B cell (primary cell): ENCODE data around the gene RGS6. TPM values are rescaled to one million over a fixed set of nuclear protein-coding genes. Genes with fewer than 3 reads are reported as not detected.

Experiments
- ATAC-seq: fragments of 200-7000 bp; cut with Tn5 transposase; one replicate; pipeline ENCODE4 v1.10.0; 2021; ENCODE audit warnings: low read depth, mild to moderate bottlenecking, moderate number of reproducible peaks, moderate library complexity
- CTCF ChIA-PET: fragments of 350-600 bp; sonication (Branson Sonifier 250); formaldehyde crosslinking; loops from one replicate; lab custom pipeline; 2021; ENCODE audit warnings: antibody characterized with exemption, inconsistent platforms; lab: Charles Lee
- POLR2A ChIA-PET: fragments of 350-600 bp; sonication (Branson Sonifier 250); formaldehyde crosslinking; loops from one replicate; lab custom pipeline; 2021; ENCODE audit warnings: antibody characterized with exemption; lab: Charles Lee
- DNase-seq: peaks from one replicate; pipeline ENCODE4 v3.0.0; 2013
- H2AFZ ChIP-seq: 2 replicates; pipeline ENCODE4 v1.6.1; 2012; ENCODE audit warnings: mild to moderate bottlenecking, low read depth, low read length; ENCODE audit not compliant: insufficient read depth, poor library complexity, severe bottlenecking
- H3K27ac ChIP-seq, 2 donors: 1 replicate in 1 of 2; 2 replicates in 1 of 2; pipeline ENCODE4 v1.5.1; 2012 to 2013; ENCODE audit warnings: low read length in 2 of 2, mild to moderate bottlenecking in 2 of 2, moderate library complexity in 1 of 2
- H3K27me3 ChIP-seq, 4 experiments: fragments of 200-600 bp in 1 of 4; sonication (generic) in 1 of 4; replicated peaks in 1 of 4; 1 replicate in 2 of 4; 2 replicates in 2 of 4; pipeline versions ENCODE4 v1.6.1 to v1.7.0; 2013 to 2016; ENCODE audit warnings: low read length in 3 of 4, mild to moderate bottlenecking in 2 of 4, mixed read lengths in 1 of 4, moderate library complexity in 1 of 4; ENCODE audit not compliant: insufficient read depth in 4 of 4, control insufficient read depth in 3 of 4; ENCODE audit errors: control extremely low read depth in 1 of 4
- H3K36me3 ChIP-seq, 2 experiments: replicated peaks in 1 of 2; 1 replicate in 1 of 2; 2 replicates in 1 of 2; pipeline versions ENCODE4 v1.6.1 to v1.7.1; 2013; ENCODE audit warnings: low read length in 1 of 2; ENCODE audit not compliant: insufficient read depth in 2 of 2, control insufficient read depth in 1 of 2; ENCODE audit errors: control extremely low read depth in 1 of 2, extremely low read depth in 1 of 2
- H3K4me1 ChIP-seq, 2 donors: fragments of 200-600 bp in 1 of 2; sonication (generic) in 1 of 2; 1 replicate in 1 of 2; 2 replicates in 1 of 2; pipeline versions ENCODE4 v1.5.1 to v1.6.1; 2013 to 2017; ENCODE audit warnings: low read length in 2 of 2; ENCODE audit not compliant: control insufficient read depth in 2 of 2, insufficient read depth in 2 of 2
- H3K4me2 ChIP-seq: replicated peaks from 2 replicates; pipeline ENCODE3; 2012; ENCODE audit warnings: mild to moderate bottlenecking, low read depth, low read length; ENCODE audit not compliant: poor library complexity, severe bottlenecking
- H3K4me3 ChIP-seq, 5 experiments: fragments of 200-600 bp in 1 of 5; sonication (generic) in 1 of 5; 1 replicate in 3 of 5; 2 replicates in 2 of 5; pipeline versions ENCODE4 v1.5.1 to v1.7.0; 2011 to 2016; ENCODE audit warnings: low read length in 4 of 5, mild to moderate bottlenecking in 4 of 5, low read depth in 2 of 5, control low read depth in 1 of 5, moderate library complexity in 1 of 5; ENCODE audit not compliant: insufficient read depth in 1 of 5; ENCODE audit errors: control extremely low read depth in 1 of 5, extremely low read depth in 1 of 5
- H3K79me2 ChIP-seq: fragments of 200-600 bp; sonication (generic); one replicate; pipeline ENCODE4 v1.6.0; 2016; ENCODE audit warnings: low read length; ENCODE audit not compliant: control insufficient read depth, insufficient read depth
- H3K9ac ChIP-seq: fragments of 200-600 bp; sonication (generic); 2 replicates; pipeline ENCODE4 v1.6.1; 2017; ENCODE audit warnings: mild to moderate bottlenecking, low read length, moderate library complexity
- H3K9me3 ChIP-seq, 3 donors: one replicate each; pipeline versions ENCODE4 v1.6.1 to v1.7.1; 2013; ENCODE audit warnings: low read length in 2 of 3; ENCODE audit not compliant: control insufficient read depth in 2 of 3, insufficient read depth in 1 of 3; ENCODE audit errors: control extremely low read depth in 1 of 3
- H4K20me1 ChIP-seq: 2 replicates; pipeline ENCODE4 v1.6.0; 2012; ENCODE audit warnings: mild to moderate bottlenecking, low read length; ENCODE audit not compliant: insufficient read depth, control insufficient read depth, poor library complexity, severe bottlenecking
- H3K27ac Mint-ChIP-seq: one replicate; pipeline ENCODE4 v1.8.0; 2021; ENCODE audit warnings: mixed read lengths
- H3K27me3 Mint-ChIP-seq: one replicate; pipeline ENCODE4 v1.8.0; 2021; ENCODE audit warnings: mixed read lengths
- H3K4me1 Mint-ChIP-seq: one replicate; pipeline ENCODE4 v1.8.0; 2021; ENCODE audit warnings: mixed read lengths
- H3K4me3 Mint-ChIP-seq: one replicate; pipeline ENCODE4 v1.8.0; 2021; ENCODE audit warnings: mixed read lengths
- H3K9me3 Mint-ChIP-seq: one replicate; pipeline ENCODE4 v1.8.0; 2022; ENCODE audit warnings: mixed read lengths; ENCODE audit not compliant: insufficient read depth
- EZH2 ChIP-seq: IDR thresholded peaks from 2 replicates; pipeline ENCODE4 v1.6.1; 2012; ENCODE audit warnings: borderline replicate concordance, low read depth, mild to moderate bottlenecking, moderate library complexity, low read length; ENCODE audit not compliant: insufficient read depth, poor library complexity, severe bottlenecking
- WGBS: methylation state at CpG from one replicate; pipeline ENCODE4 v1.1.5; 2013; ENCODE audit warnings: missing lambda C conversion rate; ENCODE audit not compliant: insufficient coverage; 5-methylcytosine and 5-hydroxymethylcytosine counted together
- intact Hi-C: fragments of 100-400 bp; cut with micrococcal nuclease; formaldehyde crosslinking; loops from one replicate; pipeline ENCODE4 v1.10.0; 2022
- polyA plus RNA-seq: library from polyadenylated mRNA; depleted of rRNA; stranded (reverse); fragments of >200 nt; gene quantifications from 2 replicates; pipeline ENCODE4 v1.2.3, GENCODE V29; 2012
- total RNA-seq, 2 donors: library from RNA; stranded (reverse); fragments of 120-200 nt in 1 of 2; gene quantifications; 1 replicate in 1 of 2; 2 replicates in 1 of 2; pipeline versions ENCODE4 v1.2.3 to v1.2.4, GENCODE V29; 2013 to 2022
- TF ChIP-seq, protein P1 (sequence below): fragments of 200-600 bp; IDR thresholded peaks from one replicate; pipeline ENCODE4 v1.8.0; 2022; ENCODE audit warnings: antibody characterized with exemption, mild to moderate bottlenecking

RGS6 gene
- total and polyA plus RNA-seq, 2 donors (not counting 1 experiment from before 2014, with no cell fraction given): 0.07 TPM; not detected in 1

DNA sequence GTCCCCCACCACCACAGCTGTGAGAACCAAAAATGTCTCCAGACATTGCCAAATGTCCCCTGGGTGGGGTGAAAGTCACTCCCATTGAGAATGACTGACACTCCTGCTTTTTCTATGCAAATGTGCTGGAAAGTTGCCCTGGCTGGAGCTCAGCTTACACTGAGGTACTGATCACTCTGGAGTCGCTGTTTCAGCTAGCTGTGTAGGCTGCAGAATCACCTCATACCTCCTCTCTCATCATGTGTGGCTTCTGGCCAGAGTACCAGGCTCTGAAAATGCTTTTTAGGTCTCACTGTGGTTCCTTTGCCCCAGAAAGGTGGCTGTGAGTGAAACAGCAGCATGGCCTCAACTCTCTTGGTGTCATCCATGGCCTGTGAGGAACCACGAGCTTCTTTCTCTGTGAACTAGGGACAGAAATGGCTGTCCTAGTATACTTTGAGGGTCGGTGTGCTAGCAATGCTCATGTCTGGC, 547.3 kb downstream of the RGS6 start:
- no peaks in the 10 kb centered on the region for H3K79me2 ChIP-seq
- no peak overlapping the region for H3K4me2 ChIP-seq
- H4K20me1 ChIP-seq: no peaks in the 10 kb centered on the region
- H2AFZ ChIP-seq: peak overlapping the region; percentile 32
- Mint-ChIP-seq H3K4me1 (peaks cover 49% of the 10 kb centered on the region), H3K27ac (no peak overlapping the region), H3K4me3 (no peak overlapping the region), H3K9me3 (no peaks in the 10 kb centered on the region), H3K27me3 (no peaks in the 10 kb centered on the region)
- no peak overlapping the region for H3K9ac ChIP-seq
- H3K36me3 ChIP-seq: no peaks in the 10 kb centered on the region
- no peak for DNase-seq
- CTCF ChIA-PET: no interaction called here
- no peak overlapping the region for H3K4me3 ChIP-seq
- no peaks in the 10 kb centered on the region for H3K27me3 ChIP-seq
- H3K4me1 ChIP-seq: peaks cover 32 to 34% of the 10 kb centered on the region in 2 donors
- no peak for TF ChIP-seq EZH2
- TF ChIP-seq, protein P1, sequence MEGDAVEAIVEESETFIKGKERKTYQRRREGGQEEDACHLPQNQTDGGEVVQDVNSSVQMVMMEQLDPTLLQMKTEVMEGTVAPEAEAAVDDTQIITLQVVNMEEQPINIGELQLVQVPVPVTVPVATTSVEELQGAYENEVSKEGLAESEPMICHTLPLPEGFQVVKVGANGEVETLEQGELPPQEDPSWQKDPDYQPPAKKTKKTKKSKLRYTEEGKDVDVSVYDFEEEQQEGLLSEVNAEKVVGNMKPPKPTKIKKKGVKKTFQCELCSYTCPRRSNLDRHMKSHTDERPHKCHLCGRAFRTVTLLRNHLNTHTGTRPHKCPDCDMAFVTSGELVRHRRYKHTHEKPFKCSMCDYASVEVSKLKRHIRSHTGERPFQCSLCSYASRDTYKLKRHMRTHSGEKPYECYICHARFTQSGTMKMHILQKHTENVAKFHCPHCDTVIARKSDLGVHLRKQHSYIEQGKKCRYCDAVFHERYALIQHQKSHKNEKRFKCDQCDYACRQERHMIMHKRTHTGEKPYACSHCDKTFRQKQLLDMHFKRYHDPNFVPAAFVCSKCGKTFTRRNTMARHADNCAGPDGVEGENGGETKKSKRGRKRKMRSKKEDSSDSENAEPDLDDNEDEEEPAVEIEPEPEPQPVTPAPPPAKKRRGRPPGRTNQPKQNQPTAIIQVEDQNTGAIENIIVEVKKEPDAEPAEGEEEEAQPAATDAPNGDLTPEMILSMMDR: no peak
- intact Hi-C loops: no loop called here
- WGBS: 75% methylated on average over 3 of the region's 3 CpGs
- H3K27ac ChIP-seq: no peak overlapping the region
- no peak for ATAC-seq
- peaks cover 0 to 4% (median 3%) of the 10 kb centered on the region in 3 donors for H3K9me3 ChIP-seq
- POLR2A ChIA-PET: no interaction called here

DNA sequence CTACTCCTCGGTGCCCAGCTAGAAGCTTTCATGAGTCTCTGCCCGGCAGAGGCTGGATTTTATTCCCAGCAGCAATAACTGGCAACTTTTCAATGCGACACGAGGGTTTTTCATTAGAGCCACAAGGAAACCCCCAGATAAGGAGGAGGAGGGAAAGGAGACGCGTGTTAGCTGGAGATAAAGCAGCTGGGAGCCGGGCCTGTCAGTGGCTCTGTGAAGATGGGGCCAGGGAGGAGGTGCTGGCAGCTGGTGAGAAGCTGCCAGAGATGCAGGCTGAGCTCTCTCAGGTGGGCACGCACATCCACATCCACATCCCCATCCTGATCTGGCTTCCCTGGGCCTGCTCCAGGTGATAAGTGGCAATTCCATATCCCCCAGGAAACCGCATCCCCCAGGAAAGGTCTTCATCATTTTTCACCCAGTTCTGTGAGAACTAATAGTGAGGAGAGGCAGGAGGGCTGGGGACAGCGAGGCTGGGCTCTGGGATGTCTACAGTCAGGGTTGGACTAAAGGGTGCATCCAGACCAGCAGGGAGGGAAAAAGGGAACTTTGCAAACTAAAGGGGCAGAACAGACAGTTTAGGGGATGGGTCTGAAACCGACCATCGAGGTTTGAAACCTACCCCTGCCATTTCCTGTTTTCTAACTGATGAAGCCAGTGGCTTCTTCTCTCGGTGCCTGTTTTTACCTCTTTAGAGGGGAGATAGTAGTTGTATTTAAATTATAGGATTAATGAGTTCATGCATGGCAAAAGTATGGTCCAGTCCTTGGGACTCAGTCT, 548.4 kb downstream of the RGS6 start:
- no peaks in the 10 kb centered on the region for H3K79me2 ChIP-seq
- CTCF ChIA-PET: no interaction called here
- H3K27me3 Mint-ChIP-seq: no peaks in the 10 kb centered on the region

More for the DNA sequence above, 548.4 kb downstream of the RGS6 start:
- no peaks in the 10 kb centered on the region for H3K36me3 ChIP-seq
- 82% methylated on average over 7 of the region's 13 CpGs for WGBS
- no peak overlapping the region for H3K4me3 ChIP-seq
- no peaks in the 10 kb centered on the region for H3K9me3 Mint-ChIP-seq
- H3K27ac Mint-ChIP-seq: no peak overlapping the region
- H3K27ac ChIP-seq: no peak overlapping the region
- DNase-seq: peak; percentile 17
- peaks cover 0 to 5% (median 4%) of the 10 kb centered on the region in 3 donors for H3K9me3 ChIP-seq
- H3K27me3 ChIP-seq: no peaks in the 10 kb centered on the region
- intact Hi-C loops: no loop called here
- peak overlapping the region; percentile 68 for H2AFZ ChIP-seq
- ATAC-seq: no peak
- peak overlapping the region; percentile 63 for H3K4me2 ChIP-seq
- no peak overlapping the region for H3K9ac ChIP-seq
- no peaks in the 10 kb centered on the region for H4K20me1 ChIP-seq
- TF ChIP-seq, protein P1: no peak
- POLR2A ChIA-PET: no interaction called here
- peaks cover 32 to 34% of the 10 kb centered on the region in 2 donors for H3K4me1 ChIP-seq
- peaks cover 49% of the 10 kb centered on the region for H3K4me1 Mint-ChIP-seq
- no peak overlapping the region for H3K4me3 Mint-ChIP-seq
